ENCODE measurements around the gene TNK1.

GRCh38 chr17:7436556-7437368 lies 55.9 kb downstream of the TNK1 start:
- peak; percentile 78 for TF ChIP-seq CTCF (IDR thresholded peaks at IDR 0.05)
- TF ChIP-seq EZH2 (IDR thresholded peaks at IDR 0.05): no peak
- no peak for TF ChIP-seq EZH2phosphoT487 (IDR thresholded peaks at IDR 0.05)

Measured in neural progenitor cell (in vitro differentiated cells).